Thoracic aorta (tissue), 2 donors: Measurements from ENCODE around the gene MRPL49. TPM values are rescaled to one million over a fixed set of nuclear protein-coding genes. Genes with fewer than 3 reads are reported as not detected.

Experiments used
- ATAC-seq: fragments of 150-250 bp; one replicate; pipeline ENCODE4 v1.8.0; 2017; ENCODE audit warnings: low read depth; ENCODE audit not compliant: insufficient number of reproducible peaks, low FRiP score
- DNase-seq: peaks from one replicate; pipeline ENCODE4 v3.0.0-alpha.2; 2020; ENCODE audit warnings: low spot score
- H3K27ac ChIP-seq, 2 donors: fragments of 200-600 bp; sonication (generic); 1 replicate in 1 of 2; 2 replicates in 1 of 2; pipeline ENCODE4 v1.5.1; 2016; ENCODE audit warnings: mild to moderate bottlenecking in 2 of 2, moderate library complexity in 2 of 2
- H3K27me3 ChIP-seq: fragments of 200-600 bp; sonication (generic); replicated peaks from 2 replicates; pipeline ENCODE4 v1.6.0; 2016; ENCODE audit warnings: mild to moderate bottlenecking; ENCODE audit not compliant: insufficient read depth
- H3K36me3 ChIP-seq: fragments of 200-600 bp; sonication (generic); one replicate; pipeline ENCODE4 v1.5.1; 2016
- H3K4me1 ChIP-seq, 2 donors: fragments of 200-600 bp; sonication (generic); 1 replicate in 1 of 2; 2 replicates in 1 of 2; pipeline versions ENCODE4 v1.5.1 to v1.6.0; 2016; ENCODE audit warnings: low read depth in 2 of 2, mild to moderate bottlenecking in 1 of 2; ENCODE audit not compliant: control insufficient read depth in 1 of 2
- H3K4me3 ChIP-seq: fragments of 200-600 bp; sonication (generic); 2 replicates; pipeline ENCODE4 v1.5.1; 2016; ENCODE audit warnings: mild to moderate bottlenecking
- H3K9me3 ChIP-seq: fragments of 200-600 bp; sonication (generic); 2 replicates; pipeline ENCODE4 v1.5.1; 2016
- total RNA-seq, 2 donors: library from RNA; depleted of rRNA; stranded (reverse); fragments of >200 nt; gene quantifications; one replicate each; pipeline versions ENCODE4 v1.1.0 to v1.2.3, GENCODE V29; 2016
- TF ChIP-seq, protein P1 (sequence below): fragments of 200-600 bp; sonication (generic); IDR thresholded peaks from one replicate; pipeline ENCODE4 v1.5.1; 2019; ENCODE audit warnings: antibody characterized with exemption

Gene MRPL49
- total RNA-seq, 2 donors from 2014 or later, result 44.6 to 61.1 TPM

DNA sequence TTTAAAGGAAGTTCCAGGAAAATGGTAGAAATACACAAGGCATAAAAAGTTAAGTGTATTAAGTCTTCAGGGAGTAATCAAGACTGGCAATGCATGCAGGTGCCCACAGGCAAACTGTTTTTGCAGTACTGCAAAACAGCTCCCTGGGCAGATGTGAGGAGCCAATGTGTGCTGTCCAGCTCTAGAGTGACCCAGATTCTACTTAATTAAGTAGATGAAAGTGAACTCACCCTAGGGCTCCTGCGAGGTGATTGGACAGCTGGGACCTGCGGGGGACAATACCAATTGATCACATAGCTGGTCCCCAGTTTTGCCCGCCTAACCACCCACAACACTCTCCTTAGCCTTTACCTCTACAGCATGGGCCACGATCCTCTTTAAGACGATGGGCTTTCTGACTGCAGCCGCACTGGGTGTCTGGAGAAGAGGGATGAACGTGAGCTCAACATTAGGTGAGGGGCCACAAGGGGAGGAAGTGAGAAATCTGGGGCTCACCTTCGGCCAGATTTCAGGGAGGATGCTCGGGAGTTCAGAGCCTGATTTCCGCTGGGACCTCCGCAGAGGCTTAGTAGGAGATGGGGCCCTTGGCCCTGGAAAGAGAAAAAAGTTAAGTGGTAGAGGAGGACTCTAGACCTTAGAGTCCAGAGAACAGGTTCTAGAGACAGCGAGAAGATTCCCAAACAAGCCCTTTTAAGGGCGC, 38.8 kb upstream of the MRPL49 start:
- Histone ChIP-seq H3K27ac (peak overlapping the region; percentile 77 to 83), H3K9me3 (no peaks in the 10 kb centered on the region), H3K4me1 (peaks cover 10 to 22% of the 10 kb centered on the region in 2 donors), H3K27me3 (no peaks in the 10 kb centered on the region), H3K4me3 (peak overlapping the region; percentile 80), H3K36me3 (peaks cover 15% of the 10 kb centered on the region)
- TF ChIP-seq, protein P1, sequence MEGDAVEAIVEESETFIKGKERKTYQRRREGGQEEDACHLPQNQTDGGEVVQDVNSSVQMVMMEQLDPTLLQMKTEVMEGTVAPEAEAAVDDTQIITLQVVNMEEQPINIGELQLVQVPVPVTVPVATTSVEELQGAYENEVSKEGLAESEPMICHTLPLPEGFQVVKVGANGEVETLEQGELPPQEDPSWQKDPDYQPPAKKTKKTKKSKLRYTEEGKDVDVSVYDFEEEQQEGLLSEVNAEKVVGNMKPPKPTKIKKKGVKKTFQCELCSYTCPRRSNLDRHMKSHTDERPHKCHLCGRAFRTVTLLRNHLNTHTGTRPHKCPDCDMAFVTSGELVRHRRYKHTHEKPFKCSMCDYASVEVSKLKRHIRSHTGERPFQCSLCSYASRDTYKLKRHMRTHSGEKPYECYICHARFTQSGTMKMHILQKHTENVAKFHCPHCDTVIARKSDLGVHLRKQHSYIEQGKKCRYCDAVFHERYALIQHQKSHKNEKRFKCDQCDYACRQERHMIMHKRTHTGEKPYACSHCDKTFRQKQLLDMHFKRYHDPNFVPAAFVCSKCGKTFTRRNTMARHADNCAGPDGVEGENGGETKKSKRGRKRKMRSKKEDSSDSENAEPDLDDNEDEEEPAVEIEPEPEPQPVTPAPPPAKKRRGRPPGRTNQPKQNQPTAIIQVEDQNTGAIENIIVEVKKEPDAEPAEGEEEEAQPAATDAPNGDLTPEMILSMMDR, result no peak
- ATAC-seq (no peak), DNase-seq (no peak)

DNA sequence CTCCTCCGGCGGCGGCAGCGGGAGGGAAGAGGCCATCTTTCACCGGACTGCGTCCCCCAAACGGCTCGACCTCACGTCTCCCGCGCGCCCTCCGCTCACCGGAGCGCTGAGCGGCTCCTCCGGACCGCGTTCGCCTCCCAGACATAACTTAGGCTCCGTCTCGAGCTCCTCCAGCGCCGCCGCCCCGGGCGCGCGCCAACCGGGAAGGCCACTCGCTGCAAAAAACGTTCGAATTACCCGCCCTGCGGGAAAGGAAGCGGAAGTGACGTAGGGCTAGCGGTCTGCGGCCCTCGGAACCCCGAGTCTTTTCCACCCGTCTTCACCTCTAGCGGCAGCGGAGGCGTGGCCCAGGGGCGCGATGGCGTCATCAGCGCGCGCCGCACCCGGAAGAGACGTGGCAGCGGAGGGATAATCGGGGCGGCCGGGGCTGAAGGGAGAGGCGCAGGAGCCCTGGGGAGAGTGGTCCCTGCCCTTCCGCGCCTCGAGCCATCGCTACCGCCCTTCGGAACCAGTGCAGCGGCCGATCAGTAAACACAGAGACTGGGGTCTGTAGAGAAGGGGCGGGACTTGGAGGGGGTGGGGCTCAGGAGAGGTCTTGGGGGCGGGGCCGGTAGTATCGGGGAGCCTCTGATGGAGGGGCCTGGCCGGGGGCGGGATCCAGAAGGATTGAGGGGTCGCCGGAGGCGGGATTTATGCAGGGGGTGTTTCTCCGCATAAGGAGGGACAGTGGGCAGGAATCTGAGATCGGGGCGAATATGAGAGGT, 38.1 kb upstream of the MRPL49 start, which contains the start of the genes CDCA5 and ZFPL1:
Gene CDCA5, minus strand, starts transcription at position 207 of the 764 bp plus-strand sequence. Its CDS starts 62 bp downstream, at position 145.
Gene ZFPL1, plus strand, starts transcription at position 389 of the 764 bp plus-strand sequence. CDS start 477 bp downstream, outside the sequence.
- Histone ChIP-seq H3K9me3 (no peaks in the 10 kb centered on the region), H3K4me3 (peak within 1 kb of the TSS; percentile 80), H3K27ac (peak within 1 kb of the TSS; percentile 77 to 83), H3K27me3 (no peaks in the 10 kb centered on the region), H3K4me1 (peaks cover 10 to 22% of the 10 kb centered on the region in 2 donors), H3K36me3 (peaks cover 15% of the 10 kb centered on the region)
- DNase-seq (peak; percentile 85), ATAC-seq (peak; percentile 82)
- TF ChIP-seq, protein P1, result no peak

DNA sequence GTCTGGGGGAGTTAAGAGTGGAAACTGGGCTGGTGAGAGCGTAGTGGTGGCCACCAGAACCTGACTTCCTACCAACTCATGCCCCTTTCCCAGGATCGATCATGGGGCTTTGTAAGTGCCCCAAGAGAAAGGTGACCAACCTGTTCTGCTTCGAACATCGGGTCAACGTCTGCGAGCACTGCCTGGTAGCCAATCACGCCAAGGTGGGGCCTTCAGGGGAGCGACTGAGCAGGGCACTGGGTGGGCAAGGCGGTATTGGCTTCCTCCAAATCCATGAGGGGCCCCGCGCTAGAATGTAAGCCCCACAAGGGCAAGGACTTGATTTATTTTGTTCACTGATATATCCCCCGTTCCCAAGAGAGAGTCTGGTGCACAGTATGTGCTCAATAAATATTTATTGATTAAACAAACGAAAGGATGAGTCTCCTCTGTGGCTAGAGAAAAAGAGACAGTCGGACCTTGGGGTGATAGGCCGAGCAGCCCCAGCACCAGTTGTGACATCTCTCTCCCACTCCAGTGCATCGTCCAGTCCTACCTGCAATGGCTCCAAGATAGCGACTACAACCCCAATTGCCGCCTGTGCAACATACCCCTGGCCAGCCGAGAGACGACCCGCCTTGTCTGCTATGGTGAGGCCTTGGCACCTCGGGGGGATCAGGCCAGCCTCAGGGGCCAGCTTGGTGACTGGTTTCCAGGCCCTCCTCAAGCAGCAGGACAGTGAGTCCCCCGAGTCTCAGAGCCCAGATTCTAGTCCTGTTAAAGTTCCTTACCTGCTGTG, 37.3 kb upstream of the MRPL49 start:
- peak overlapping the region; percentile 77 to 83 for H3K27ac ChIP-seq
- ATAC-seq (no peak), DNase-seq (no peak)
- H3K36me3 ChIP-seq, result peaks cover 15% of the 10 kb centered on the region
- H3K9me3 ChIP-seq, result no peaks in the 10 kb centered on the region
- peaks cover 10 to 22% of the 10 kb centered on the region in 2 donors for H3K4me1 ChIP-seq
- H3K4me3 ChIP-seq, result peak overlapping the region; percentile 80
- TF ChIP-seq, protein P1, result no peak
- H3K27me3 ChIP-seq, result no peaks in the 10 kb centered on the region

DNA sequence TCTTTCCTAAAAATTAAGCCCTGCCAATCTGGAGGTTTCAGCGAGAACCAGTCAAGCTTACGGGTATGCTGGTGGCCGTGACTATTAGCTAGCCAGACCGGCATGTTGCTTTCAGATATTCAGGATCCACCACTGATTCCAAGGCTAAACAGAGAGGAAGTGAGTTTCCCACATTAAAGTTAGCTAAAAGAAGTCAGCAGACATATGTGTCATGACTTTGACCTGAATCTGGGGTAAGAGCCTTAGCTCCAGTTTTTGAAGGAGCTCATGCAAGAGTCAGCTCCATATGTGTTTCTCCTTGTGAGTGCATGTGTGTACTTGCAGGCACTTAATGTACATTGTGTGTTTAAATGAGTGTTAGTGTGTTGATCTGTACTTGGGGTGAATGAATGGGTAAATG, 36.7 kb upstream of the MRPL49 start:
- no peak for ATAC-seq
- H3K36me3 ChIP-seq, result peaks cover 15% of the 10 kb centered on the region

More for the DNA sequence above, 36.7 kb upstream of the MRPL49 start:
- TF ChIP-seq, protein P1, result no peak
- Histone ChIP-seq H3K4me3 (no peak overlapping the region), H3K9me3 (no peaks in the 10 kb centered on the region), H3K4me1 (peaks cover 10 to 22% of the 10 kb centered on the region in 2 donors), H3K27ac (no peak overlapping the region), H3K27me3 (no peaks in the 10 kb centered on the region)
- DNase-seq, result no peak
